ENCODE data around the gene TPCN1.

DNA sequence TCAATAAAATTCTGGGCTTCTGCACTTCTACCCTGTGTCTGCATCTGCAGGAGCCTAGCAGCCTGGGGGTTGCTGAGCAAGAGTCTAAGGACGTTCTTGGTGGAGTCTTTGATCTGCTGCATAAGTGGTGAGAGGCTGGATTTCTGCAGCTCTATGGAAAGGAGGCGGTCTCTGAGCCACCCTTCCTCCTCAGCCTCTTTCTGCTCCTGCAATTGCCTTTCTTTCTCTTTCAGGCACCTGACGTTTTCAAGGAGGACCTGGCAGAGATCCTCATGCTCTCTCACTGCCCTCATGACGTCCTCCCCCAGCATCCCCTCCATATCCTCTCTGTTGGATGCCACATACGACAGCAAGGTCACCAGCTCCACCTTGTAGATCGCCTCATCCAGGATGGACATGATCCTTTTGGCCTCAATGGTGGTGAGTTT, 13.6 kb upstream of the TPCN1 start:
- TF ChIP-seq, protein P1, sequence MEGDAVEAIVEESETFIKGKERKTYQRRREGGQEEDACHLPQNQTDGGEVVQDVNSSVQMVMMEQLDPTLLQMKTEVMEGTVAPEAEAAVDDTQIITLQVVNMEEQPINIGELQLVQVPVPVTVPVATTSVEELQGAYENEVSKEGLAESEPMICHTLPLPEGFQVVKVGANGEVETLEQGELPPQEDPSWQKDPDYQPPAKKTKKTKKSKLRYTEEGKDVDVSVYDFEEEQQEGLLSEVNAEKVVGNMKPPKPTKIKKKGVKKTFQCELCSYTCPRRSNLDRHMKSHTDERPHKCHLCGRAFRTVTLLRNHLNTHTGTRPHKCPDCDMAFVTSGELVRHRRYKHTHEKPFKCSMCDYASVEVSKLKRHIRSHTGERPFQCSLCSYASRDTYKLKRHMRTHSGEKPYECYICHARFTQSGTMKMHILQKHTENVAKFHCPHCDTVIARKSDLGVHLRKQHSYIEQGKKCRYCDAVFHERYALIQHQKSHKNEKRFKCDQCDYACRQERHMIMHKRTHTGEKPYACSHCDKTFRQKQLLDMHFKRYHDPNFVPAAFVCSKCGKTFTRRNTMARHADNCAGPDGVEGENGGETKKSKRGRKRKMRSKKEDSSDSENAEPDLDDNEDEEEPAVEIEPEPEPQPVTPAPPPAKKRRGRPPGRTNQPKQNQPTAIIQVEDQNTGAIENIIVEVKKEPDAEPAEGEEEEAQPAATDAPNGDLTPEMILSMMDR (IDR thresholded peaks at IDR 0.05) = no peak
- TF ChIP-seq POLR2A (IDR thresholded peaks at IDR 0.05) = no peak
